T-helper 2 cell treated with Interferon-gamma antibody and Interleukin-4, amounts not matched to agents 100 ng/mL and 5 ng/mL, for 36 hours (primary cell): ENCODE data around the gene RERG. TPM values are rescaled to one million over a fixed set of nuclear protein-coding genes. Genes with fewer than 3 reads are reported as not detected.
"Not testable (repeated sequence)": the region's sequence is repeated elsewhere in the genome, so short reads cannot be mapped to it uniquely, and the experiment has no call there.

Experiments used
- intact Hi-C: fragments of 100-400 bp; cut with micrococcal nuclease; formaldehyde crosslinking; loops from one replicate; pipeline ENCODE4 v1.15.1; 2023
- total RNA-seq: library from RNA; stranded (reverse); gene quantifications from 2 replicates; pipeline ENCODE4 v1.2.3, GENCODE V29; 2022

RERG gene
- total RNA-seq, 1 donor from 2014 or later: not detected

DNA sequence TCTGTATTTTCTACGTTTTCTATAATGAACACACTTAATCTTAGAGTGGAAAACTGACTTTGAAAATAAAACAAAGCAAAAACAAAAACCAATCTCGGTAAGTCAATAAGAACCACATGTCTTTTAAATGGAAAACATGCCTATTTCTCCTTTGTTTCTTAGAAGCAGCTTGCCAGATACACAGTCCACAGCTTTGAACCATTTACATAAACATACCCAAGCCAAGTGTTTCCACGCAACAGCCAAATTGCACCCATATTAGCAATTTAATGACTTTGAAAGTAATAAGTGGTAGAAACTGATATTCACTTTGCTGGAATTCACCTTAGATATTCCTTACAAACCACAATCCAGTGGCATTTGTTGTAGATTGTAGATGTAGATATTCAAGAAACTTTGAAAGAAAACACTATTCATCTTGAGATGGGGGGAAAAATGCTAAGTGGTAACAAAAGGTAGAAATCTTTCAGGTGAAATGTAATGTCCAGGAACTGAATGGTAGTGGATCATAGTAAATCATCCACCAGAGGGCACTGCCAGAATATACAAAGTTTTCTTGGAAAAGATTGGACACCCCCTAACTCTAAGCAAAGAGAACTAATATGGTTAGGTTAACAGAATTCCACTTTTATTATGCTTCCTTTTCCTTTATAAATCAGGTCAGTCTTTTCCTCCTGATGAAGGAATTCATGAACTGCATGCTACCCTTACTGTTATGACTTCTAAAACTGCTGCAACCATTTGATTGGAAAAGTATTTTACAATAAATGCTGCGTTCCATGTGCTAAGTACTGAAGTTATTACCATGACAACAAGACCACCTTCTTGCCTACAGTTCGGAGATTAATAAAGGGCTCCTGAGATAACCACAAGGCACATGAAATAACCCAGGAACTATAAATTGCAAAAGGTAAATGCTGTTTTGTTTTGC, 69.8 kb downstream of the RERG start:
- intact Hi-C loops: no loop called here

DNA sequence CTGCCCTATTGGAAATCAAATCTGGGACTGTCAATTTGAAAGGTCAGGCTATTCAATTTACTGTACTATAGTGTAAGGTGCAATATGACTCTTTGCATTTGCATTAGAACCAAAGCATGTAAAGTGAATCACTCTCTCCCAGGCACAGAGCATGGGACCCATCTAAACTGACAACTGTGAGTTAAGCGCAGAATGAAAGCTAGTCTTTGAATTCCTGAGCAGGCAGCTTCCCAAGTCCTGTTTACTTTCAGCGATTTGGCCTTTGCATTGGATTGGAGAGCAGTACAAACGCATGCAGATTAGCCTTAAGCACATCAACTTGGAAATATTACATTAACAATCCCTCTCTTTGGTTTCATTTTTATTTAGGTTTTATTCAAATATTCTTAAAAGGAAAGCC, 74.6 kb downstream of the RERG start:
- intact Hi-C loops: no loop called here

DNA sequence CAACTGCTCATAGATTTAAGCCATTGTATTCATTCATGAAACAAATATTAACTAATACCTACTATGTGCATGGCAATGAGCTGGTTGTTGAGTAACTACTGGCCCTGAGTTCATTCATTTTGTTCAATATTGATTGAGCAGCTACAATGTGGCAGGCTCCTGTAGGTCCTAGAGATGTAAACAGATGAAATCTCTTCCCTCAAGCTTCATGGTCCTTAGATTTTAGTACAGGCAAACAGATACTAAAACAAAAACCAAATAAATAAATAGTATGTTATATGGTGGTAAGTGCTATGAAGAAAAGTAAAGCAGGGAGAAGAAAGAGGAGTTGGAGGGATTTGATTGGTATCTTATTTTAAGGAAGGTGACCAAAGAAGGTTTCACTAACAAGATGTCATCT, 77.8 kb downstream of the RERG start:
- intact Hi-C loops: no loop called here

DNA sequence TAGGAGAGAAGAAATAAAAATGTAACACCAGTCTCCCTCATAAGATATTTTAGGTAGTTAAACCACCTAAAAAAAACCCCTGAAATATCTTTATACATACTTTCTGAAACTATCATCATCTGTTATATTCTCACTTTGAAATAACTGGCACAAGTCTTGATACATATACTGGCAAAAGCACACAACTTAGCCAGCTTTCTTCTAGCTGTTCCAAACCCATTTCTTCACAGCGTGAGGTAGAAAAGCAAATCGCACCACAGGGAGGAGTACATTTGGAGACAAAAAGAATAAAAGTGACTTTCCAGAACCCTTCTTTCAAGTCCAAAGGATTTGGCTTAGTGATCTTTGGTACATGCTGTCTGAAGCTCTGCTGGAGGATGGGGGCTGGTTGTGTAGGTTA, 78.5 kb downstream of the RERG start:
- intact Hi-C loops: no loop called here

DNA sequence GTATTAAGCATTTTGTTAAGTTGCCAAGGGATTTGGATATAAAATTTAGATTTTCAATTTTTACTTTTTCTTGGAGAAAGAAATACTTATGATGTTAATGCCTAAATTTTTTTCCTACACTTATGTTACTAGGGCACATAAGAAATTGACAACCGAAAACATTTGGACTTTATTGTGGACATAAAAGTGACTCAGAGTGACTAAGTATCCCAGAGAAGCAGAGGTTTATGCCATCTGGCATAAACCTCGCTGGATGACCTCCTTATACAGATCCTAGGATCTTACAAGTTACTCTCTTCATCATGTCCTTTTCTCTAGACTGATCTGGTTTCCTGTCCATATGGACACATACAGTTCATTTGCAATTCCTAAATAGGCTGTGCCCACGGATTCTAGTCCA, 89.8 kb downstream of the RERG start:
- intact Hi-C loops: no loop called here

DNA sequence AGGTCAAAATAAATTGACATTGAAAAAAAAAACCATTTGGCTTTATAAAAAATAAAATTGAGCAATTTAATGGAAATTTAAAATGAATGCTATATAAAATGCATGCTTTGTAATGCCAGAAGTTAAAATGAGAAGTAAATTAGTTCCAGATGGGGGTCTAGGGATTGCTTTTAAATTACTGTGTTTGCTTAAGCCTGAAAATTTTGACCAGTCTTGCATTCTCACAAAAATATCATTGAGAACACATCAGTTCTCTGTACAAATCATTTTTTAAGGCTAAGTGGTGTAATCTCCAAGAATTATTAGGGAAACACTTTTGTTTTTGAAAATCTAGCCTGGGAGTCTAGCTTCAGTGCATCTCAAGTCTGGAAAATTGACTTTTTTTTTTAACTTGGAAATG, 90.7 kb downstream of the RERG start:
- intact Hi-C loops: no loop called here

DNA sequence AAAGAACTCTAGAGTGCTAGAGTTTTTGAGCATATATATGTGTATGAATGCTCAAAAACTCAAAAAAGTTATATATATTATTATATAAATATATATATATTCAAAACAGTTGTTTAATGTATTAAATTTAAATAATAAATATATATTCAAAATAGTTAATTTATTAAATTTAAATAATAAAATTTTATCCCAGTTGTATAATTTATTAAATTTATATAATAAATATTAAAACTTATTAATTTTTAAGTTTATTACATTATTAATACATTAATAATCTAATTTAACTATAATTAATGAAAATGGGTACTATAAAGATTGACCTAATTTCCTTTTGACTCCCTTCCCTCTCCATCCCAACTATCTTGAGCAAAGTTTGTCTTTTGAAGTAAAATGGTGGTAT, 97.8 kb downstream of the RERG start:
- intact Hi-C loops: no loop called here

DNA sequence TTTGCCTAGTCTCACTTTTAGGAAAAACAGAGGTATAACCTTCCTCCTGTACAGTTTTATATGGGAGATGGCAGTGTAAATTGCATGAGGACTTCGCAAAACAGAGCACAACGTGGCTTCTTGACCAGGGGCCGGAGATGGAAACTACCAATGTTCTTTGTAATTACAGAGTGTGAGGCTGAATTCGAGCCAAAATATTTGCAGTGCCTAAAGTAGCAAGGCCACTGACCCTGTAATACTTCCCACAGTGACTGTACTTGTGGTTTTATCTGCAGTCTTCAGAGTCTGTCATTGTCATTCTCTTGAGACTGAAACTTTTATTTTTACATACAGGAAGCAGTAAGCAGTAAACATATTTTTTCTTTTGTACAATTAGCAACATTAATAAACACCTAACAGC, 98.9 kb downstream of the RERG start:
- intact Hi-C loops: no loop called here

DNA sequence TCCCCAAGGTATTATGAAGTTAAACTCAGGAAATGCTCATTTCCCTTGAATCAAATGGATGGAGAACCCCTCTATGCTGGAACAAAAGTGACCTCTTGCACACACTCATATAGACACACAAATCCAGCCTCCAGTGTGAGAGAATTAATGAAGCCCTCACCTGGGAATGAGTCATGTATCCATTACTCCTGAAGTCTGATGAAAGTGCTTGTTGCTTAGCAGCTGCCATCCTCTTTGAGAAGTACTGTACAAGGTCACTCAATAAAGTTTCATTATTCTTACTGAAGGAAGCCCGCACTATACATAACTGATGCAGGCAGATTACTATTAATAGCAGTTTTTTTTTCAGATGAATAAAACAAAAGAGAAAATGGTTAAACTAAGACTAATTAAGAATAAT, 102.3 kb downstream of the RERG start:
- intact Hi-C loops: no loop called here

DNA sequence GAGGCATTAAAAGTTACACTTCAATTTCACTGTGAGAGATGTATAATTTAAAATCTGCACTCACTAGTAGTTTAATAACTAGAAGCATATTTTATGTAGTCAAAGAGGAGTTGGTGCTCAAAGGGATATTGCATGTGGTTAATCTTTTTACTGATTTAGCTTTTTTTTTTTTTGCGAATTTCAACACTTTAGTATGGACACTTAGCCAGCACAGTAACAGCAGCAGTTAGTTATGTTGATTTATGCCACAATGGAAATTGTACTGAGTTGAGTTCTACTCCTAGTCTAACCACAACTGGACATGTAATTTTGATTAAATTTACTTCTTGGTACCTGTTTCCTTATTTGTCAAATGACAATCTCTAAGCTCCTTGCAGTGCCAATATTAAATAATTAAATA, 104.2 kb downstream of the RERG start:
- intact Hi-C loops: no loop called here

DNA sequence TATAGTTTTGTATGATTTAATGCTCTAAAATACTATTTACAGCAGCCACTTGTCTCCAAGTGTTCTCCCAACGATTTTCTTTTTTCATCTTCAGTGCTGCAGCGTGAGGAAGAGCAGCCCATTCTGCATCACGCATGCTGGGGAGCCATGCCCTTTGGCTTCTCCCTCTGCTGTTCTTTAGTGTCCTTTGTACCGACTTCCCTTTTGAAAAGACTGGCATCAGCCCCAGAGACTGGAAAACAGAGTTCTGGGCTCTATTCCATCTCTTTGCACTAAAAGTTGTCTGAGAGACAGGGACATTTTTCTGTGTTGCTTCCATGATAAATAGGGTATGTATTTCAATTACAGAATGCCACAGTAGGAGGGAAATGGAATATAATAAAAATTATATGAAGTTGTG, 105.1 kb downstream of the RERG start:
- intact Hi-C loops: no loop called here

DNA sequence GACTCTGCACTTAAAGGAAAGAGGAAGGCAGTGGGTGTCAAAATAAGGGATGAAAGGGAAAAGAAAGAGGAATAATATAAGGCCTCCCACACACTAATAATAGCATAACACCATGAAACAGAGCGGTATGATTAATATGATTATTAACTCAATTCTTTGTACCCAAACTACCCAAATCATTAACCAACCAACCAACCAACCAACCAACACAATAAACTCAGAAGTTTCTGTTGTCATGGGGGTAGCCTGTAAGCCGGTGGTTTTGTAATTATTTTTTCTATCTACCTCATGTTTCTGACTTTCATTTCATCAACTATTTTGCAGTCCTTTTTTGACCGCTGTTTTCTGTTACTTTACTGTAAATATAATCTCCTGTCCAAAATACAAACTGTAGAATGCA, 105.8 kb downstream of the RERG start:
- intact Hi-C loops: no loop called here

DNA sequence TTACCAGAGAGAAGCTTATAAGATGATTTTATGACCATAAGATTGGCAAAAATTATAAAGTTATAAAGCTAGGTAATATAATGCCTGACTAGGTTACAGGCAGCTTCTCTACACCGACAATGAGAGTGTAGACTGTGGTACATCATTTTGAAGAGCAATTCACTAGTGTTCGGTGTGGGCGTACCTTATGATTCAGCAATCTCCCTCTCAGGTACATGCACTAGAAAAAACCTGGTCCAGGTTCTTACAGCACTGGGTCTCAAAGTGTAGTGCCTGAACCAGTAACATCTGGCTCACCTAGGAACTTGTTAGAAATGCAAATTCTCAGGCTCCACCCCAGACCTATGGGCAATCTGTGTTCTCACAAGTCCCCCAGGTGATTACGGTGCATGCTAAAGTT, 106.7 kb downstream of the RERG start:
- intact Hi-C loops: no loop called here

DNA sequence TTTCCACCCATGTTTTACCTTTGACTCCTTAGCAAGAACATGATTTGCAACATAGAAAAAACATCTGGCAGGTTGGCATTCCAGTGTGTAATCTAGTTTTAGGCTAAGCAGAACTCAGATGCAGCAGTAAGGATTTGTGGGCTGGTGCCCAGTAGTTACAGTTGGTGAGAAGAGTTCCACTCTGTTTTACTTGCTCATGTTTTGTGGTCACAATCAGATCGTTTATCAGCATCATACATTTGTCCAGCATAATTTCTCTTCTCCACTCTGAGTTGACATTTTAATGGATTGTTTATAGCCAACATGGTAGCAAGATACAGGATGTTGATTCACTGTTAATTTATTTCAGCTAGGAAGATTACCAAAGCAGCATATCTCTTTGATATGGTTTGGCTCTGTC, 128.4 kb downstream of the RERG start:
- intact Hi-C loops: no loop called here

DNA sequence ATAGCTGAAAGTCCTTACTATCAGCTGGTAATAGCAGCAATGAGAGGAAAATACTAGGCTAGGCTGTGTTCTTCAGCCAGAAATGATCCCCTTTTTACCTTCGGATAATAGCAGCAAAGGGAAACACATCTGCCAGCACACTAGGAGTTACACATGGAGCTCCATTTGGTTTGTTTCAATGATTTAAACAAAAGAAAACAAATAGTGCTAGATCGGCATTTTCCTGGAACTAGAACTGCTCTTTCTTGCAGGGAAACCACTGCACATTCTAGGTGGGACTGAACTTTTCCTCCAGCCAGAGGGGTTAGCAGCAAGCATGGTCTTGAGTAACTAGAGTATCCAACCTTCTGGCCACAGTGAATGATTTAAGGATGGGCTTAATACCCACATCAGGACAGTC, 130.8 kb downstream of the RERG start:
- intact Hi-C loops: no loop called here

DNA sequence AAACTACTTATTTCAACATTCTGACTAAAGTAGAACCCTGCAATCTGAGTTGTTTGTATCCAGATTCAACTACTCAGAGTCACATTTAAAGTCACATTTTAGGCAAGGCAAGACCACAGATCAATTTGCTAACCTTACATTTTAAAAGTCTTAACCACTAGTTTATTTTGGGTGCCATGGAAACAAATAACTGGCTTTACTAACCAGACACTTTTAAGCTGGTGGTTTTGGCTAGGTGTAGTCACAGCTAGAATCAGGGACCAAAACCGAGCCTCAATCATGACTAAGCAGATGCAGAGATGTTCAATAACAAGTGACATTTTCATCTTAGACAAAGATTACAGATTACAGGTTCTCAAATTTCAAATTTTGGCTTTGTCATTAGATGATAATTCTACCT, 133.1 kb downstream of the RERG start:
- intact Hi-C loops: no loop called here

DNA sequence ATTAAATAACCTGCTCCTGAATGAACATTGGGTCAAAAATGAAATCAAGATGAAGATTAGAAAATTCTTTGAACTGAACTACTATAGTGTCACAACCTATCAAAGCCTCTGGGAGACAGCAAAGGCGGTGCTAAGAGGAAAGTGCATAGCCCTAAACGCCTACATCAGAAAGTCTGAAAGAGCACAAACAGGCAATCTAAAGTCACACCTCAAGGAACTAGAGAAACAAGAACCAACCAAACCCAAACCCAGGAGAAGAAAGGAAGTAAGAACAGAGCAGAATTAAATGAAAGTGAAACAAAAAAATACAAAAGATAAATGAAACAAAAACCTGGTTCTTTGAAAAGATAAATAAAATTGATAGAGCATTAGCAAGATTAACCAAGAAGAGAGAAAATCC, 143.5 kb downstream of the RERG start:
- intact Hi-C loops: not testable (repeated sequence)

DNA sequence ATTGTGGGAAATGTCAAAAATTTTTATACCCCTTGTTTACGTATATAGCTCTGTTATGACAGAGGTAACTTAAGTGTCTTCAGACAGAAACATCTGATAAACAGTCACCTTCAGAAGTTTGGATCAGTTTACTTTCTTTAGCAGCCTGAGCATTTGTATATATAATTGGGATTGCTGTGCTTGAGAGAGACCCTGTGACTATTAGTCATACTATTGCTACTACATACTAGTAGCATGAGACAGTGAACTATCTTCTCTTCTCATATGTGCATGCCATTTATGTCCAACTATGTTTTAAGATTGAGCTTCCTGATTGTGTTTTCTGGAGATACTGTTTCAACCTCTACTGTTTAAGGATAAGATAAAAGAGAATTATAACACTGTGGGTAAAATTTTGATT, 146.9 kb downstream of the RERG start:
- intact Hi-C loops: no loop called here

DNA sequence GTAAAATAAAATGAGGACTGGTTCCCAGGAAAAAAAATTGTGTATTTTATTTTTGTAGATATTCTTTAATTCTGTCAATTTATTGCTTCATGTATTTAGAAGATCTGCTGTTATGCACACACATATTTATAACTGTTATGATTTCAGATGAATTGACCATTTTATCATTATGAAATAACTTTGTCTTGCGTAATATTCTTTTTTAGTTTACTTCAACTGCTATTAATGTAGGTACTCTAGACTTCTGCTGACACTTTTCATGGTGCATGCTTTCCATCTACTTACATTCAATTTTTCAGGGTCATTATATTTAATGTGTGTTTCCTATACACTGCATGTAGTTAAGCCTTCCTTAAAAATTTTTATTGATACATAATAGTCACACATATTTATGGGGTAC, 162.1 kb downstream of the RERG start:
- intact Hi-C loops: no loop called here
